ENCODE data around the gene TMEM131L. TPM values are rescaled to one million over a fixed set of nuclear protein-coding genes. Genes with fewer than 3 reads are reported as not detected.

The TMEM131L gene
- total RNA-seq, 1 donor, result 143 TPM

GRCh38 chr4:153570228-153570973 is 104.2 kb downstream of the TMEM131L start:
- Histone ChIP-seq H3K27me3 (ENCODE audit: insufficient read depth, low read length) (no peaks in the 10 kb centered on the region), H3K9me3 (ENCODE audit: low read depth, low read length) (no peaks in the 10 kb centered on the region), H3K4me3 (ENCODE audit: low read length) (no peak overlapping the region), H3K4me1 (ENCODE audit: insufficient read depth, low read length) (peaks cover 25% of the 10 kb centered on the region)

GRCh38 chr4:153571006-153571545 is 104.9 kb downstream of the TMEM131L start:
- no peak overlapping the region for H3K4me3 ChIP-seq (ENCODE audit: low read length)
- no peaks in the 10 kb centered on the region for H3K27me3 ChIP-seq (ENCODE audit: insufficient read depth, low read length)
- no peaks in the 10 kb centered on the region for H3K9me3 ChIP-seq (ENCODE audit: low read depth, low read length)
- H3K4me1 ChIP-seq (ENCODE audit: insufficient read depth, low read length), result peaks cover 25% of the 10 kb centered on the region

- peaks cover 25% of the 10 kb centered on the region for H3K4me1 ChIP-seq (ENCODE audit: insufficient read depth, low read length)
- H3K9me3 ChIP-seq (ENCODE audit: low read depth, low read length), result no peaks in the 10 kb centered on the region
- no peak overlapping the region for H3K4me3 ChIP-seq (ENCODE audit: low read length)
- no peaks in the 10 kb centered on the region for H3K27me3 ChIP-seq (ENCODE audit: insufficient read depth, low read length)
Observed at GRCh38 chr4:153572609-153573008, 106.4 kb downstream of the TMEM131L start.

- H3K4me1 ChIP-seq (ENCODE audit: insufficient read depth, low read length), result peaks cover 25% of the 10 kb centered on the region
- no peaks in the 10 kb centered on the region for H3K27me3 ChIP-seq (ENCODE audit: insufficient read depth, low read length)
- no peaks in the 10 kb centered on the region for H3K9me3 ChIP-seq (ENCODE audit: low read depth, low read length)
- H3K4me3 ChIP-seq (ENCODE audit: low read length), result no peak overlapping the region
Observed at GRCh38 chr4:153573221-153573620, 107.1 kb downstream of the TMEM131L start.

- Histone ChIP-seq H3K4me3 (ENCODE audit: low read length) (no peak overlapping the region), H3K4me1 (ENCODE audit: insufficient read depth, low read length) (peaks cover 25% of the 10 kb centered on the region), H3K9me3 (ENCODE audit: low read depth, low read length) (no peaks in the 10 kb centered on the region), H3K27me3 (ENCODE audit: insufficient read depth, low read length) (no peaks in the 10 kb centered on the region)
Observed at GRCh38 chr4:153573881-153574802, 108.0 kb downstream of the TMEM131L start.

GRCh38 chr4:153576443-153576774 is 110.2 kb downstream of the TMEM131L start:
- H3K4me3 ChIP-seq (ENCODE audit: low read length), result no peak overlapping the region
- peaks cover 24% of the 10 kb centered on the region for H3K4me1 ChIP-seq (ENCODE audit: insufficient read depth, low read length)
- H3K27me3 ChIP-seq (ENCODE audit: insufficient read depth, low read length), result no peaks in the 10 kb centered on the region
- no peaks in the 10 kb centered on the region for H3K9me3 ChIP-seq (ENCODE audit: low read depth, low read length)

GRCh38 chr4:153577053-153577452 is 110.9 kb downstream of the TMEM131L start:
- no peaks in the 10 kb centered on the region for H3K9me3 ChIP-seq (ENCODE audit: low read depth, low read length)
- H3K27me3 ChIP-seq (ENCODE audit: insufficient read depth, low read length), result no peaks in the 10 kb centered on the region
- H3K4me3 ChIP-seq (ENCODE audit: low read length), result no peak overlapping the region
- peaks cover 24% of the 10 kb centered on the region for H3K4me1 ChIP-seq (ENCODE audit: insufficient read depth, low read length)

- Histone ChIP-seq H3K4me3 (ENCODE audit: low read length) (no peak overlapping the region), H3K4me1 (ENCODE audit: insufficient read depth, low read length) (peaks cover 16% of the 10 kb centered on the region), H3K27me3 (ENCODE audit: insufficient read depth, low read length) (no peaks in the 10 kb centered on the region), H3K9me3 (ENCODE audit: low read depth, low read length) (no peaks in the 10 kb centered on the region)
Observed at GRCh38 chr4:153579410-153579809, 113.2 kb downstream of the TMEM131L start.

- H3K9me3 ChIP-seq (ENCODE audit: low read depth, low read length), result no peaks in the 10 kb centered on the region
- no peaks in the 10 kb centered on the region for H3K27me3 ChIP-seq (ENCODE audit: insufficient read depth, low read length)
- no peak overlapping the region for H3K4me3 ChIP-seq (ENCODE audit: low read length)
- H3K4me1 ChIP-seq (ENCODE audit: insufficient read depth, low read length), result peaks cover 13% of the 10 kb centered on the region
Observed at GRCh38 chr4:153579872-153580271, 113.7 kb downstream of the TMEM131L start.

- Histone ChIP-seq H3K4me1 (ENCODE audit: insufficient read depth, low read length) (peaks cover 13% of the 10 kb centered on the region), H3K9me3 (ENCODE audit: low read depth, low read length) (no peaks in the 10 kb centered on the region), H3K27me3 (ENCODE audit: insufficient read depth, low read length) (no peaks in the 10 kb centered on the region), H3K4me3 (ENCODE audit: low read length) (no peak overlapping the region)
Observed at GRCh38 chr4:153582954-153583702, 117.0 kb downstream of the TMEM131L start.

- Histone ChIP-seq H3K4me1 (ENCODE audit: insufficient read depth, low read length) (peaks cover 7% of the 10 kb centered on the region), H3K27me3 (ENCODE audit: insufficient read depth, low read length) (no peaks in the 10 kb centered on the region), H3K9me3 (ENCODE audit: low read depth, low read length) (no peaks in the 10 kb centered on the region), H3K4me3 (ENCODE audit: low read length) (no peak overlapping the region)
Observed at GRCh38 chr4:153585026-153585425, 118.9 kb downstream of the TMEM131L start.

GRCh38 chr4:153589703-153590595 is 123.8 kb downstream of the TMEM131L start:
- H3K4me1 ChIP-seq (ENCODE audit: insufficient read depth, low read length), result no peaks in the 10 kb centered on the region
- no peak overlapping the region for H3K4me3 ChIP-seq (ENCODE audit: low read length)
- no peaks in the 10 kb centered on the region for H3K9me3 ChIP-seq (ENCODE audit: low read depth, low read length)
- no peaks in the 10 kb centered on the region for H3K27me3 ChIP-seq (ENCODE audit: insufficient read depth, low read length)

GRCh38 chr4:153591441-153591840 is 125.3 kb downstream of the TMEM131L start:
- H3K27me3 ChIP-seq (ENCODE audit: insufficient read depth, low read length), result no peaks in the 10 kb centered on the region
- no peaks in the 10 kb centered on the region for H3K9me3 ChIP-seq (ENCODE audit: low read depth, low read length)
- no peaks in the 10 kb centered on the region for H3K4me1 ChIP-seq (ENCODE audit: insufficient read depth, low read length)
- H3K4me3 ChIP-seq (ENCODE audit: low read length), result no peak overlapping the region

GRCh38 chr4:153592064-153592463 is 125.9 kb downstream of the TMEM131L start:
- Histone ChIP-seq H3K4me1 (ENCODE audit: insufficient read depth, low read length) (no peaks in the 10 kb centered on the region), H3K9me3 (ENCODE audit: low read depth, low read length) (no peaks in the 10 kb centered on the region), H3K4me3 (ENCODE audit: low read length) (no peak overlapping the region), H3K27me3 (ENCODE audit: insufficient read depth, low read length) (no peaks in the 10 kb centered on the region)
